GM21786 (cell line): Measurements from ENCODE around the gene ABR.
"Not testable (repeated sequence)": the region's sequence is repeated elsewhere in the genome, so short reads cannot be mapped to it uniquely, and the experiment has no call there.

Experiments used
- ATAC-seq: cut with Tn5 transposase; IDR thresholded peaks from one replicate; pipeline ENCODE4 v1.9.1; 2021; ENCODE audit not compliant: unreplicated experiment

Gene ABR

DNA sequence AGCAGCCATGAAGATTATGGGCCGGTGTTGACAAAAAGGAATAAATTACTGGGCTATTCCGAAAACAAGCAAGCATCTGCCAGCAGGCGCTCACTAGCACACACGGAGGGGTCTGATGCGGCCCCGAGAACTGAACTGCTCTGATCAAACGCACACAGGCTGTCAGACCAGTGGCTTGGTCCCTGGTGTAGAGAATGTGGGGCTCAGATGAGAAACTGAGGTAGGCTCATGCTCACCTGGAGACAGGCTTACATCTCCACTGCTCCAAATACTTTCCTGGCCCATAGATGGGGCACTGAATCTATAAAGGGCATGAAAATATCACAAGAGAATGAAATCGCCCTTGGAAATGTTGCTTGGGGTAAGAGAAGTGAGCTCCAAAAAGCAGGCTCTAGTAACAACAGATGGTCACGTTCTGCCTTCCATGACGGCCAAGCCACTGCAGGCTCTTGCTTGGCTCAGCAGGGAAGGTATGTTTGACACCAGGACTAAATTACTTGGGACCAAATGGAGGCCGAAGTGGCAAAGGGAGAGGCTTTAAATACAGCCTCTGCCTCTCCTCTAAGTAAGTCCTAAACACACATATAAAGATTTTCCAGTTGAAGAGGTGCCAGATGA is 5.4 kb downstream of the ABR start:
- ATAC-seq: no peak

- ATAC-seq: no peak
Observed at GRCh38 chr17:1173432-1174262, 6.1 kb downstream of the ABR start.

- no peak for ATAC-seq
Observed at GRCh38 chr17:1171953-1172352, 7.8 kb downstream of the ABR start.

GRCh38 chr17:1170739-1171138 is 9.0 kb downstream of the ABR start:
- ATAC-seq: no peak

GRCh38 chr17:1169929-1170312 is 9.9 kb downstream of the ABR start:
- ATAC-seq: no peak

DNA sequence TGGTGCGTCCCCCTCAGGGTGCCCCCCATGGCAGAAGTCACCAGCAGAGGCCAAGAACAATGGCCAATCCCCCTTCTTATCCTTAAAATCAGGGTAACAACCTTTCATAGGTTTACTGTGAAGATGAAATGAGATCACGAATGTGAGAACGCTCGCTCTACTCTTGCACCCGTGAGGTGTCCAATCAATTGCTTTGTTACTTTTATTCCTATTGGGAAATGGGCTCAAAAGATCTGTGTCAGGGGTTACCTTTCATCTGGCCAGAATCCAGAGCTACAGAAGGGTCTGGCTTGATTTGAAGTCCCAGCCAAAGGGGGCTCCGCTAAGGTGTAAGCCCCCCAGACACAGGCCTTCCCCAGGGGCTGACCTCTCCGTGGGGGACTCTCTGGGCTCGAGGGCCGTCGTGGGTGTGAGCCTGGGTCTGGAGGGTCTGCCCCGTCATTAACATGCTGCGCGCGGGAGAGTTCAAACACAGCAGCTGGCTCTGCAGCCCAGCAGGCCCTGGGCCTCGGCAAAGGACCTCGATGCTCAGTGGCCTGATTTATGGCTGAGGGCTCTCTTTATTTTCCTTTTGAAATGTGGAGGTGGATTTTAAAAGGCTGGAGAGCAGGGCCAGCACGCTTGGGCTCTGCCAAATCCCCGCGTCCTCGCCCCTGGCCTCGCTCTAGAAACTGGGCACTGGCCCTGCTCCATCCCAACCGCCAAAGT is 10.4 kb downstream of the ABR start:
- no peak for ATAC-seq

GRCh38 chr17:1168533-1169220 is 11.1 kb downstream of the ABR start:
- no peak for ATAC-seq

DNA sequence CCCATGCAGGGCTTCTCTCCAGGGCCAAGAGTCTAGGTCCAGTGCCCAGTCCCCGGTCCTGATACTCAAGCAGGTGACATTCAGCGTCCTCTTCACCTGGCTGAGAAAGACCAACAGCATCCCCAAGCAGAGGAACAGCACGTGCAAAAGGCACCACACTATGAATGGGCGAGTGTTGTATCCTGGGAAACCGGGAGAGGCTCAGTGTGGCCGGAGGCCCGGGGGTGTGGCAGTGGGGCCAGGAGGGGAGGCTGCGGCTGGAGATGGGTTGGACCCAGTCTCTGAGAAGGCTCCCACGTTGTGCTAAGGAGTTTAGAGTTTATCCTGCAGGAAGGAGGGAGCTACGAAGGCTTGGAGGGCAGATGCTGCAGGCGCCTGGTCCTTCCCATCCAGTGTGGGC is 13.5 kb downstream of the ABR start:
- no peak for ATAC-seq

- ATAC-seq: no peak
Observed at GRCh38 chr17:1165836-1166235, 13.9 kb downstream of the ABR start.

DNA sequence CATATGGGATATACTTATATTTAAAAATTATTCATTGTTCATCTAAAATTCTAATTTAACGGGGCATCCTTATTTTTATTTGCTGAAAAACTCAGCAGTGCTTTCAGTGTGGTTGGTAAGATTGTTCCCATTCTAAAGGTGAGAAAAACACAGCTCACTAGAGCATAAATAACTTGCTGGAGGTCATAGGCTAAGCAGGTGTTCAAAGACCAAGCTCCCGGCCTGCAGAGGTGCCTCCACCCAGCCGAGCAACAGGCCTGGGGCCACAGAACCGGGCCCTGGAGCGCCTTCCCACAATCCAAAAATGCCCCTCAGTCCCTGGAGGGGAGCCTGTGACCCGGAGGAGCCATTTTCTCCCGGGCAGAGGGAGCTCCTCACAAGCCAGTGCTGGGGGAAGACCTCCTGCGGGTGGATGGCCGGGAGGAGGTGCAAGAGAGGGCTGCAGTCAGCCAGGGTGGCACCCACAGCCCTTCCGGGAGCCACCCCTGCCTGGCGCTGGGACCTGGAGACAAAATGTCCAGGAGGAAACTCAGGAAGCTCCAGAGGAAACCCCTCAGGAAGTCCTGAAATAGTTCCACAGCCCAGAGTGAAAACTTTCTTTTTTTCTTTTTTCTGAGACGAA is 14.7 kb downstream of the ABR start:
- no peak for ATAC-seq

GRCh38 chr17:1162116-1162855 is 17.5 kb downstream of the ABR start:
- no peak for ATAC-seq

GRCh38 chr17:1160591-1161390 is 19.0 kb downstream of the ABR start:
- no peak for ATAC-seq

DNA sequence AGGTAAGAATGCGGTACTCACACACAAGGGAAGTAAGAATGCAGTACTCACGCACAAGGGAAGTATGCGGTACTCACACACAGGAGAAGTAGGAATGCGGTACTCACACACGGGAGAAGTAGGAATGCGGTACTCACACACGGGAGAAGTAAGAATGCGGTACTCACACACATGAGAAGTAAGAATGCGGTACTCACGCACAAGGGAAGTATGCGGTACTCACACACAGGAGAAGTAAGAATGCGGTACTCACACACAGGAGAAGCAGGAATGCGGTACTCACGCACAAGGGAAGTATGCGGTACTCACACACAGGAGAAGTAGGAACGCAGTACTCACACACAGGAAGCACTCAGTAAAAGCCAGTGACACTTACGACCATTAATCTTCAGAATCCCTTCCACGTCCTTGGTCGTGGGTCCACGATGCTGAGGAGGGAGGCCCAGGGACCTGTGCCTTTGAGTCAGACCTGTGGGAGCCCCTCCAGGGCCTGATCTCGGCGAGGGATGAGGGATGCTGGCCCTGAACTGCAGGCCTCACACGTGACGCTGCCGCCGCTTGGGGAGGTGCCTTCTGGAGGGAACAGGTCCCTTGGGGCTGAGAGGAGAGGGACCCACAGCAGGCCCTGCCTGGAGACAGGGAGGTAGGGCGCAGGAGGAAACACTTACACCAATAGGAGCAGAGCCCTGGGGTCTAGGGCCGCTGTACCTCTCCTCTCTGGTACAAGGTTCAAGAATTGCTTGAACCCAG is 20.2 kb downstream of the ABR start:
- ATAC-seq: no peak

DNA sequence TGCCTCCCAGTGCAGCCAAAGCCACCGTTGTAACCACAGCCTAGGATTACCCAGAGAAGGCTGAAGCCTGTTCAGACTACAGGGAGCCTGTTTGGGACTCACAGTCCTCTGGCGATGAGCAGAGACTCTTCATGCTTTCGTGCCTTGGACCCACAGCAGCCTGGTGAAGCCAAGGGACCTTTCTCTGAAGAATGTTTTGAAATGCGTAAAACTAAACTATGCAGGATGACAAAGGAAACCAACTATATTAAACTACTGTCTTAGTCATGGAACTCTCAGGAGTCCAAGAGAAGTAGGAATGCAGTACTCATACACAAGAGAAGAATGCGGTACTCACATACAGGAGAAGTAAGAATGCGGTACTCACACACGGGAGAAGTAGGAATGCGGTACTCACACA is 20.9 kb downstream of the ABR start:
- ATAC-seq: no peak

DNA sequence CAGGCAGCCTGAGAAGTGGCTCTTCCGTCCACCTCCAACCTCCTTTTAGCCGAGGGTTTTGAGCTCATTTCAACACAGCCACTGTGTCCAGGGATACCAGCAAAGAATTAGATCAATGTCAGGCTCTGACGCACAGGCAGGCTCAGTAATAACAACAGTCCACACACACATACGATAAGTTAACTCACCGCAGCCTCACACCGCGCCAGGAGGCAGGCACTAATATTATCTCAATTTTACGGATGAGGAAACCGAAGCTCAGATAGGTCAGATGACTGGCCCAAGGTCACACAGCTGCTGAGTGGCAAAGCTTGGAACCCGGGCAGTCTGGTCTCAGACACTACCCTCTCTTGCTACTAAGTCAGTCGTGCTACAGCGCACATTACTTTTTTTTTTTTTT is 22.9 kb downstream of the ABR start:
- no peak for ATAC-seq

DNA sequence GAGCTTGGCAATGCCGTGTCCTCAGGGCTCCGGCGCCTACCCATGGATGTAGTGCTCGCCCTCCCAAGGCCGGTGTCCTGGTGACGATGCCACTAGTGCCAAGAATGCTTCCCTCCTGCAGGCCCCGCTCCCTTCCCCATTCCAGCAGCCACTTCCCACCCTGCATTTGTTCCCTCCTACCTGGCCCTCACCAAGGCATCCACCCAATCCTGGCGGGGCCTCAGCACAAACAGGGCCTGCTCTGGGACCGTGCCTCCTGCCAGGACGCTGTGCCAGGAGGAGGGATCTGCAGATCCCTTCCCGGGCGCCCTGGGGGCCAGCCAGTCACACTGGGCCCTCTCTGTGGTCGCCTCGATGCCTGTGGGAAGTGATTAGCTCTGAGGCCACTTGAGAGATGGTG is 25.1 kb downstream of the ABR start:
- ATAC-seq: no peak

- ATAC-seq: no peak
Observed at GRCh38 chr17:1153795-1154546, 25.8 kb downstream of the ABR start.

GRCh38 chr17:1152582-1152981 is 27.2 kb downstream of the ABR start:
- not testable (repeated sequence) for ATAC-seq
